ENCODE data around the gene TAS2R9. TPM values are rescaled to one million over a fixed set of nuclear protein-coding genes. Genes with fewer than 3 reads are reported as not detected.

The TAS2R9 gene, protein sequence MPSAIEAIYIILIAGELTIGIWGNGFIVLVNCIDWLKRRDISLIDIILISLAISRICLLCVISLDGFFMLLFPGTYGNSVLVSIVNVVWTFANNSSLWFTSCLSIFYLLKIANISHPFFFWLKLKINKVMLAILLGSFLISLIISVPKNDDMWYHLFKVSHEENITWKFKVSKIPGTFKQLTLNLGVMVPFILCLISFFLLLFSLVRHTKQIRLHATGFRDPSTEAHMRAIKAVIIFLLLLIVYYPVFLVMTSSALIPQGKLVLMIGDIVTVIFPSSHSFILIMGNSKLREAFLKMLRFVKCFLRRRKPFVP
- total RNA-seq (ENCODE audit: low replicate concordance) = 0.09 TPM in 1 of 2 replicates, not detected in the other

GRCh38 chr12:10810068-10810467, at the start of gene TAS2R9:
TAS2R9 (minus strand) TSS chr12:10810168; CDS start chr12:10810075, 93 bp downstream.
- no peak for TF ChIP-seq CTCF (IDR thresholded peaks at IDR 0.05; ENCODE audit: insufficient read depth, low read length)
- H3K4me3 ChIP-seq (ENCODE audit: low read depth, low read length) = no peak within 1 kb of the TSS
- DNase-seq (ENCODE audit: low read depth) = no peak

GRCh38 chr12:10855807-10856206, 45.8 kb upstream of the TAS2R9 start:
- TF ChIP-seq CTCF (IDR thresholded peaks at IDR 0.05; ENCODE audit: insufficient read depth, low read length) = no peak
- DNase-seq (ENCODE audit: low read depth) = no peak
- no peak overlapping the region for H3K4me3 ChIP-seq (ENCODE audit: low read depth, low read length)

DNA sequence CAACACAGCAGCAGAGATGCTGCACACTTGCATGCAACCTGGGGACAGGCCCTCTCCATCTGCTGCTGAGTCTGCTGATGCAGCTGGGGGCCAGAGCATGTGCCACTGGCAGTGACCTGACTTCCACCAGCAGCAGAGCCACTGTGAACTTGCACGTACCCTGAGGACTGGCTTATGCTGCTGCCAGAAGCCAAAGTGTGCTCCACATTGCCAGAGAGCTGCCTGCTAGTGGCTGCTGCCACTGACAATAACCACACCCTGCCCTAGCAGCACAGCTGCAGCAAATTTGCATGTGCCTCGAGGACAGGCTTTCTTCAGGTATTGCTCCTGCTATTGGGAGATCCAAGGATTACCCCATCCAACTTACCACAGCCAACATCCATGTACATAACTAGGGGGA, 43.8 kb upstream of the TAS2R9 start:
- H3K4me3 ChIP-seq (ENCODE audit: low read depth, low read length) = no peak overlapping the region
- DNase-seq (ENCODE audit: low read depth) = no peak
- TF ChIP-seq CTCF (IDR thresholded peaks at IDR 0.05; ENCODE audit: insufficient read depth, low read length) = no peak

GRCh38 chr12:10851243-10851858, 41.4 kb upstream of the TAS2R9 start:
- no peak for DNase-seq (ENCODE audit: low read depth)
- TF ChIP-seq CTCF (IDR thresholded peaks at IDR 0.05; ENCODE audit: insufficient read depth, low read length) = no peak
- no peak overlapping the region for H3K4me3 ChIP-seq (ENCODE audit: low read depth, low read length)

- TF ChIP-seq CTCF (IDR thresholded peaks at IDR 0.05; ENCODE audit: insufficient read depth, low read length) = no peak
- no peak for DNase-seq (ENCODE audit: low read depth)
- H3K4me3 ChIP-seq (ENCODE audit: low read depth, low read length) = no peak within 1 kb of the TSS
Measured at GRCh38 chr12:10849425-10849878, 39.5 kb upstream of the TAS2R9 start, which contains the start of gene PRR4. PRR4 (minus strand) TSS chr12:10849475; CDS start chr12:10849437, 38 bp downstream.

DNA sequence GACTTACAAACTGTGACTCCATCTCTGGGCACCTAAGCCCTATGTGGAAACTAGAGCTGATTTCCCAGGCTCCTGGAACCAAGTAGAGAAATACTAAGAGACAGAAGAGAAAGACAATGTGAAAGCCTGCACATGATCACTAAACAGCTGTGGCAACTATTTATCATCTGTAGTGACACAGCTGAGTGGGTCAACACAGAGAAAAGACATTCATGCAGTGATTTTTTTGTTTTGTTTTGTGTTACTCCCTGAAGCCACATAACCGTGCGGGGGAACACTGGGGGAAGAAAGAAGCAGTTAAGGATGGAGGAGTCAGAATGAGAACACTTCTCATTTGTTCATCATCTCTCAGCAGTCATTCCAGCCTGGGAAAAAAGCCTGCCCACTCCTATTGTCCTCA, 37.8 kb upstream of the TAS2R9 start:
- no peak overlapping the region for H3K4me3 ChIP-seq (ENCODE audit: low read depth, low read length)
- no peak for TF ChIP-seq CTCF (IDR thresholded peaks at IDR 0.05; ENCODE audit: insufficient read depth, low read length)
- DNase-seq (ENCODE audit: low read depth) = no peak
